ENCODE data around the gene HCAR2. TPM values are rescaled to one million over a fixed set of nuclear protein-coding genes. Genes with fewer than 3 reads are reported as not detected.
"Not testable (repeated sequence)": the region's sequence is repeated elsewhere in the genome, so short reads cannot be mapped to it uniquely, and the experiment has no call there.

HCAR2 gene
- total RNA-seq, 1 experiment from 2014 or later, result not detected

DNA sequence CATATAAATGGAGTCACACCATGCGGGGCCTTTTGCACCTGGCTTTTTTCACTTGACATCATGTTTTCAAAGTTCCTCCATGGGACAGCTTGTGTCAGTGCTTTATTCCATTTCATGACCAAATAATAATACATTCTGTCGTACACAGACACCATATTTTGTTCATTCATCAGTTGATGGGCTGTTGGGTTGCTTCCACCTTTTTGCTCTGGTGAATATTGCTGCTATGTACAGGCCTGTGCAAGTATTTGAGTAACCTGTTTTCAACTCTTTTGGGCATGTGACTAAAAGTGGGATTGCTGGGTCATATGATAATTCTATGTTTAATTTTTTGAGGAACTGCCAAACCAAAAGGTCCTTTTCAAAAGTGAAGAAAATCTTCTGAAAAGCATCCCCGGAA is 46.9 kb downstream of the HCAR2 start:
- H4K8ac ChIP-seq (replicated peaks; ENCODE audit: insufficient read length, low read depth, low read length), result no peak overlapping the region
- no CpG with 5 or more reads among the region's 3 CpGs for WGBS (ENCODE audit: extremely low coverage, insufficient read length, low lambda C conversion rate)
- no peak overlapping the region for H3K18ac ChIP-seq (ENCODE audit: insufficient read length, low read depth, low read length)
- H2AK5ac ChIP-seq (ENCODE audit: insufficient read length, low read length), result no peak overlapping the region
- no peaks in the 10 kb centered on the region for H4K20me1 ChIP-seq (ENCODE audit: control insufficient read depth, insufficient read depth, insufficient read length)
- Mint-ChIP-seq H3K4me3 (no peak overlapping the region), H3K27me3 (ENCODE audit: low read depth) (no peaks in the 10 kb centered on the region), H3K9me3 (no peaks in the 10 kb centered on the region), H3K27ac (no peak overlapping the region), H3K4me1 (peaks cover 0 to 3% of the 10 kb centered on the region in 2 experiments; a peak in 1 of 4 replicates), H3K36me3 (ENCODE audit: insufficient read depth in 1 of 3, low read depth in 3 of 3) (no peaks in the 10 kb centered on the region)
- H3K14ac ChIP-seq (ENCODE audit: insufficient read depth, low read length), result no peak overlapping the region
- no peaks in the 10 kb centered on the region for H3K79me2 ChIP-seq (ENCODE audit: insufficient read depth, low read length)
- H2AFZ ChIP-seq (ENCODE audit: low read length), result no peak overlapping the region
- no peaks in the 10 kb centered on the region for H3K4me1 ChIP-seq (ENCODE audit: insufficient read depth, low read length)
- H3T11ph ChIP-seq (ENCODE audit: low read length), result no peak overlapping the region
- no peak overlapping the region for H2BK15ac ChIP-seq (ENCODE audit: low read depth, low read length)
- H4K5ac ChIP-seq (ENCODE audit: insufficient read length, low read depth, low read length), result no peak overlapping the region
- H2BK120ac ChIP-seq (ENCODE audit: low read depth, low read length, poor library complexity, severe bottlenecking), result no peak overlapping the region
- H2BK12ac ChIP-seq (ENCODE audit: insufficient read length, low read depth, low read length), result no peak overlapping the region
- no peak overlapping the region for H3K9ac ChIP-seq (ENCODE audit: extremely low read depth, insufficient read length, low read length)
- no peak overlapping the region for H3K27ac ChIP-seq (ENCODE audit: insufficient read length, low read depth, low read length)
- no peak overlapping the region for H3K4ac ChIP-seq (ENCODE audit: low read depth, low read length)
- no peaks in the 10 kb centered on the region for H3K9me3 ChIP-seq (ENCODE audit: control insufficient read depth, low read depth, low read length)
- no peak for DNase-seq
- H3K27me3 ChIP-seq (ENCODE audit: insufficient read depth, low read length), result no peaks in the 10 kb centered on the region
- no peak overlapping the region for H2BK20ac ChIP-seq (ENCODE audit: low read depth, low read length, poor library complexity, severe bottlenecking)
- no peak overlapping the region for H4K91ac ChIP-seq (ENCODE audit: insufficient read length, low read depth, low read length)
- H3K23ac ChIP-seq (ENCODE audit: insufficient read length, low read depth, low read length), result no peak overlapping the region
- H3K4me2 ChIP-seq (ENCODE audit: insufficient read depth, insufficient read length, low read length), result no peak overlapping the region
- no peak overlapping the region for H3K56ac ChIP-seq (ENCODE audit: insufficient read length, low read depth, low read length)
- H2BK5ac ChIP-seq (ENCODE audit: insufficient read length, low read length), result no peak overlapping the region
- TF ChIP-seq, protein P1, sequence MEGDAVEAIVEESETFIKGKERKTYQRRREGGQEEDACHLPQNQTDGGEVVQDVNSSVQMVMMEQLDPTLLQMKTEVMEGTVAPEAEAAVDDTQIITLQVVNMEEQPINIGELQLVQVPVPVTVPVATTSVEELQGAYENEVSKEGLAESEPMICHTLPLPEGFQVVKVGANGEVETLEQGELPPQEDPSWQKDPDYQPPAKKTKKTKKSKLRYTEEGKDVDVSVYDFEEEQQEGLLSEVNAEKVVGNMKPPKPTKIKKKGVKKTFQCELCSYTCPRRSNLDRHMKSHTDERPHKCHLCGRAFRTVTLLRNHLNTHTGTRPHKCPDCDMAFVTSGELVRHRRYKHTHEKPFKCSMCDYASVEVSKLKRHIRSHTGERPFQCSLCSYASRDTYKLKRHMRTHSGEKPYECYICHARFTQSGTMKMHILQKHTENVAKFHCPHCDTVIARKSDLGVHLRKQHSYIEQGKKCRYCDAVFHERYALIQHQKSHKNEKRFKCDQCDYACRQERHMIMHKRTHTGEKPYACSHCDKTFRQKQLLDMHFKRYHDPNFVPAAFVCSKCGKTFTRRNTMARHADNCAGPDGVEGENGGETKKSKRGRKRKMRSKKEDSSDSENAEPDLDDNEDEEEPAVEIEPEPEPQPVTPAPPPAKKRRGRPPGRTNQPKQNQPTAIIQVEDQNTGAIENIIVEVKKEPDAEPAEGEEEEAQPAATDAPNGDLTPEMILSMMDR (conservative IDR thresholded peaks at IDR 0.05), result no peak
- no peaks in the 10 kb centered on the region for H3K23me2 ChIP-seq (ENCODE audit: insufficient read length, low read depth, low read length, poor library complexity, severe bottlenecking)
- H3K79me1 ChIP-seq (ENCODE audit: insufficient read depth, low read depth, low read length, poor library complexity, severe bottlenecking), result no peaks in the 10 kb centered on the region

DNA sequence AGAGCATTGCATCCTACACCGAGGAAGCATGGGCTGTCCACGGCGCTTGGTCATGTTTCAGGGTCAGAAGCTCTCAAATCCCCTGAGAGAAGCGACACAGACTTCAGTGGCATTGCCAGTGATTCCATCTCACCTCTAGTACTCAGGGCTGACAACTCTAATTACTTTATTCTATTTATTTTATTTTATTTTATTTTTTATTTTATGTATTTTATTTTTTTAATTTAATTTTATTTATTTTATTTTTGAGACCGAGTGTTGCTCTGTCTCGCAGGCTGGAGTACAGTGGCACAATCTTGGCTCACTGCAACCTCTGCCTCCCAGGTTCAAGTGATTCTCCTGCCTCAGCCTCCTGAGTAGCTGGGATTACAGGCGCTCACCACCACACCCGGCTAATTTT is 49.9 kb downstream of the HCAR2 start:
- H4K91ac ChIP-seq (ENCODE audit: insufficient read length, low read depth, low read length); H3K27me3 Mint-ChIP-seq (ENCODE audit: low read depth); H3K9ac ChIP-seq (ENCODE audit: extremely low read depth, insufficient read length, low read length); H3K4me3 Mint-ChIP-seq; H3K4me1 Mint-ChIP-seq; H3T11ph ChIP-seq (ENCODE audit: low read length); H3K56ac ChIP-seq (ENCODE audit: insufficient read length, low read depth, low read length); H3K9me3 ChIP-seq (ENCODE audit: control insufficient read depth, low read depth, low read length); H3K14ac ChIP-seq (ENCODE audit: insufficient read depth, low read length); H2BK12ac ChIP-seq (ENCODE audit: insufficient read length, low read depth, low read length); H3K9me3 Mint-ChIP-seq; H4K5ac ChIP-seq (ENCODE audit: insufficient read length, low read depth, low read length); H4K20me1 ChIP-seq (ENCODE audit: control insufficient read depth, insufficient read depth, insufficient read length); H3K27me3 ChIP-seq (ENCODE audit: insufficient read depth, low read length); DNase-seq; H3K4me2 ChIP-seq (ENCODE audit: insufficient read depth, insufficient read length, low read length); H3K79me2 ChIP-seq (ENCODE audit: insufficient read depth, low read length); H3K27ac ChIP-seq (ENCODE audit: insufficient read length, low read depth, low read length); H3K79me1 ChIP-seq (ENCODE audit: insufficient read depth, low read depth, low read length, poor library complexity, severe bottlenecking); H3K18ac ChIP-seq (ENCODE audit: insufficient read length, low read depth, low read length); H3K36me3 Mint-ChIP-seq (ENCODE audit: insufficient read depth in 1 of 3, low read depth in 3 of 3); H2AFZ ChIP-seq (ENCODE audit: low read length); H3K23ac ChIP-seq (ENCODE audit: insufficient read length, low read depth, low read length); H3K4ac ChIP-seq (ENCODE audit: low read depth, low read length); H3K23me2 ChIP-seq (ENCODE audit: insufficient read length, low read depth, low read length, poor library complexity, severe bottlenecking); H2BK15ac ChIP-seq (ENCODE audit: low read depth, low read length); H2BK5ac ChIP-seq (ENCODE audit: insufficient read length, low read length); H2BK20ac ChIP-seq (ENCODE audit: low read depth, low read length, poor library complexity, severe bottlenecking); H3K4me1 ChIP-seq (ENCODE audit: insufficient read depth, low read length); H2BK120ac ChIP-seq (ENCODE audit: low read depth, low read length, poor library complexity, severe bottlenecking); H2AK5ac ChIP-seq (ENCODE audit: insufficient read length, low read length); H4K8ac ChIP-seq (replicated peaks; ENCODE audit: insufficient read length, low read depth, low read length): not testable (repeated sequence)
- H3K27ac Mint-ChIP-seq, result 0 out of 7 replicates have a peak overlapping the region, but pooled peaks of 1 of the 3 experiments have one; percentile 75
- WGBS (ENCODE audit: extremely low coverage, insufficient read length, low lambda C conversion rate), result no CpG with 5 or more reads among the region's 8 CpGs
